Thymus (tissue), 14 donors: Measurements from ENCODE around the gene SYTL5. TPM values are rescaled to one million over a fixed set of nuclear protein-coding genes. Genes with fewer than 3 reads are reported as not detected.

Source experiments
- DNase-seq, 9 donors: peaks; one replicate each; pipeline ENCODE4 v3.0.0-alpha.2; 2013; ENCODE audit warnings: low spot score in 9 of 9, low read depth in 6 of 9, missing footprints in 1 of 9
- H3K27ac ChIP-seq, 2 donors: one replicate each; pipeline ENCODE4 v1.5.1; 2013; ENCODE audit warnings: control low read depth in 1 of 2, low read depth in 1 of 2, low read length in 1 of 2, mild to moderate bottlenecking in 1 of 2, moderate library complexity in 1 of 2
- H3K27me3 ChIP-seq, 2 donors: one replicate each; pipeline ENCODE4 v1.5.1; 2013; ENCODE audit warnings: low read length in 1 of 2; ENCODE audit not compliant: control insufficient read depth in 2 of 2, insufficient read depth in 1 of 2
- H3K36me3 ChIP-seq, 2 donors: one replicate each; pipeline ENCODE4 v1.5.1; 2013; ENCODE audit warnings: low read length in 1 of 2, mild to moderate bottlenecking in 1 of 2, moderate library complexity in 1 of 2; ENCODE audit not compliant: control insufficient read depth in 2 of 2, insufficient read depth in 2 of 2
- H3K4me1 ChIP-seq, 2 donors: one replicate each; pipeline ENCODE4 v1.5.1; 2013; ENCODE audit warnings: low read length in 2 of 2; ENCODE audit not compliant: control insufficient read depth in 2 of 2, insufficient read depth in 2 of 2
- H3K4me3 ChIP-seq, 2 donors: one replicate each; pipeline ENCODE4 v1.5.1; 2013; ENCODE audit warnings: low read length in 2 of 2, control low read depth in 1 of 2, mild to moderate bottlenecking in 1 of 2
- H3K9me3 ChIP-seq, 2 donors: one replicate each; pipeline ENCODE4 v1.5.1; 2013; ENCODE audit warnings: low read length in 1 of 2, mild to moderate bottlenecking in 1 of 2; ENCODE audit not compliant: control insufficient read depth in 2 of 2, insufficient read depth in 1 of 2
- WGBS: extraction: QIAGEN DNeasy Blood & Tissue Kit; methylation state at CpG from one replicate; pipeline ENCODE4 v1.1.7; 2013; 5-methylcytosine and 5-hydroxymethylcytosine counted together
- long read RNA-seq, 10 donors: transcript quantifications; one replicate each; lab custom pipeline, GENCODE V29; 2026
- polyA plus RNA-seq: library from polyadenylated mRNA; stranded (reverse); fragments of 200-250 nt; gene quantifications from one replicate; pipeline ENCODE4 v1.2.3, GENCODE V29; 2013
- total RNA-seq: library from RNA; stranded (reverse); fragments of 120-200 nt; gene quantifications from one replicate; pipeline ENCODE4 v1.2.4, GENCODE V29; 2013
- donor health status: healthy.

Gene SYTL5
- total RNA-seq (0.14 TPM), polyA plus RNA-seq (0.66 TPM)
- long read RNA-seq, donor 1: 0 reads
- long read RNA-seq, donor 2: 0 reads
- long read RNA-seq, donor 3: 0 reads
- long read RNA-seq, donor 4: 0 reads
- long read RNA-seq, donor 5: 0 reads
- long read RNA-seq, donor 6: 0 reads
- long read RNA-seq, donor 7: 0 reads
- long read RNA-seq, donor 8: 0 reads
- long read RNA-seq, donor 9: 0 reads
- long read RNA-seq, donor 10: 0 reads

GRCh38 chrX:38006291-38006690, at the start of gene SYTL5:
TSS of gene SYTL5 (plus strand) at chrX:38006553. CDS start at chrX:38033890, 27,337 bp downstream.
- Histone ChIP-seq H3K4me3 (no peak within 1 kb of the TSS), H3K27me3 (no peaks in the 10 kb centered on the region), H3K9me3 (no peaks in the 10 kb centered on the region), H3K27ac (no peak within 1 kb of the TSS), H3K36me3 (no peaks in the 10 kb centered on the region), H3K4me1 (no peaks in the 10 kb centered on the region)
- DNase-seq: no peak
- 95% methylated on average over 1 of the region's 1 CpG for WGBS

GRCh38 chrX:37958525-37959211, 47.7 kb upstream of the SYTL5 start:
- Histone ChIP-seq H3K27me3 (no peaks in the 10 kb centered on the region), H3K27ac (no peak overlapping the region), H3K9me3 (no peaks in the 10 kb centered on the region), H3K36me3 (no peaks in the 10 kb centered on the region), H3K4me3 (no peak overlapping the region), H3K4me1 (no peaks in the 10 kb centered on the region)
- no peak for DNase-seq
- WGBS: 94% methylated on average over 7 of the region's 7 CpGs

- WGBS: 94% methylated on average over 15 of the region's 15 CpGs
- DNase-seq: no peak
- H3K4me1 ChIP-seq: no peaks in the 10 kb centered on the region
- H3K9me3 ChIP-seq: no peaks in the 10 kb centered on the region
- no peak overlapping the region for H3K4me3 ChIP-seq
- H3K36me3 ChIP-seq: no peaks in the 10 kb centered on the region
- H3K27me3 ChIP-seq: no peaks in the 10 kb centered on the region
- H3K27ac ChIP-seq: no peak overlapping the region
Measured at GRCh38 chrX:37959212-37960021, 46.9 kb upstream of the SYTL5 start.

GRCh38 chrX:37961118-37961517, 45.2 kb upstream of the SYTL5 start:
- no peaks in the 10 kb centered on the region for H3K36me3 ChIP-seq
- 95% methylated on average over 1 of the region's 1 CpG for WGBS
- H3K4me1 ChIP-seq: no peaks in the 10 kb centered on the region
- H3K27ac ChIP-seq: no peak overlapping the region
- DNase-seq: no peak
- no peaks in the 10 kb centered on the region for H3K27me3 ChIP-seq
- no peaks in the 10 kb centered on the region for H3K9me3 ChIP-seq
- no peak overlapping the region for H3K4me3 ChIP-seq

- no peaks in the 10 kb centered on the region for H3K9me3 ChIP-seq
- no peaks in the 10 kb centered on the region for H3K4me1 ChIP-seq
- no peaks in the 10 kb centered on the region for H3K36me3 ChIP-seq
- no peak for DNase-seq
- no peak overlapping the region for H3K4me3 ChIP-seq
- WGBS: 91% methylated on average over 2 of the region's 2 CpGs
- H3K27ac ChIP-seq: no peak overlapping the region
- no peaks in the 10 kb centered on the region for H3K27me3 ChIP-seq
Measured at GRCh38 chrX:37967714-37968113, 38.6 kb upstream of the SYTL5 start.

GRCh38 chrX:37975421-37975820, 30.9 kb upstream of the SYTL5 start:
- Histone ChIP-seq H3K9me3 (no peaks in the 10 kb centered on the region), H3K36me3 (no peaks in the 10 kb centered on the region), H3K4me1 (no peaks in the 10 kb centered on the region), H3K27ac (no peak overlapping the region), H3K4me3 (no peak overlapping the region), H3K27me3 (no peaks in the 10 kb centered on the region)
- 99% methylated on average over 3 of the region's 3 CpGs for WGBS
- DNase-seq: no peak

- Histone ChIP-seq H3K27ac (no peak overlapping the region), H3K4me1 (no peaks in the 10 kb centered on the region), H3K4me3 (no peak overlapping the region), H3K27me3 (no peaks in the 10 kb centered on the region), H3K36me3 (no peaks in the 10 kb centered on the region), H3K9me3 (no peaks in the 10 kb centered on the region)
- no peak for DNase-seq
- WGBS: 97% methylated on average over 1 of the region's 1 CpG
Measured at GRCh38 chrX:37976153-37976552, 30.2 kb upstream of the SYTL5 start.

GRCh38 chrX:37984880-37985279, 21.5 kb upstream of the SYTL5 start:
- H3K9me3 ChIP-seq: no peaks in the 10 kb centered on the region
- no peaks in the 10 kb centered on the region for H3K36me3 ChIP-seq
- H3K27ac ChIP-seq: no peak overlapping the region
- no peaks in the 10 kb centered on the region for H3K27me3 ChIP-seq
- DNase-seq: no peak
- H3K4me1 ChIP-seq: no peaks in the 10 kb centered on the region
- no peak overlapping the region for H3K4me3 ChIP-seq

GRCh38 chrX:37986893-37987292, 19.5 kb upstream of the SYTL5 start:
- Histone ChIP-seq H3K27me3 (no peaks in the 10 kb centered on the region), H3K27ac (no peak overlapping the region), H3K4me3 (no peak overlapping the region), H3K9me3 (no peaks in the 10 kb centered on the region), H3K4me1 (no peaks in the 10 kb centered on the region), H3K36me3 (no peaks in the 10 kb centered on the region)
- WGBS: 100% methylated on average over 1 of the region's 1 CpG
- DNase-seq: no peak
